Fibroblast of lung (primary cell): ENCODE results near the gene EEF2K. TPM values are rescaled to one million over a fixed set of nuclear protein-coding genes. Genes with fewer than 3 reads are reported as not detected.
"Not testable (repeated sequence)": the region's sequence is repeated elsewhere in the genome, so short reads cannot be mapped to it uniquely, and the experiment has no call there.

ENCODE experiments used
- DNase-seq, 2 donors: peaks; one replicate each; pipeline versions ENCODE4 v3.0.0 to v3.0.0-alpha.2; 2010; ENCODE audit warnings: low read depth in 2 of 2
- H2AFZ ChIP-seq: 2 replicates; pipeline ENCODE4 v1.5.1; 2012; ENCODE audit warnings: low read length, control low read depth, inconsistent platforms
- H3K27ac ChIP-seq: 2 replicates; pipeline ENCODE4 v1.5.1; 2011; ENCODE audit warnings: low read length, control low read depth; ENCODE audit not compliant: insufficient read depth
- H3K27me3 ChIP-seq: 2 replicates; pipeline ENCODE4 v1.5.1; 2011; ENCODE audit warnings: mild to moderate bottlenecking, low read length; ENCODE audit not compliant: control insufficient read depth, insufficient read depth
- H3K36me3 ChIP-seq: 2 replicates; pipeline ENCODE4 v1.5.1; 2011; ENCODE audit warnings: low read length; ENCODE audit not compliant: control insufficient read depth, insufficient read depth
- H3K4me1 ChIP-seq: 2 replicates; pipeline ENCODE4 v1.5.1; 2011; ENCODE audit warnings: low read length; ENCODE audit not compliant: control insufficient read depth, insufficient read depth; ENCODE audit errors: extremely low read depth
- H3K4me2 ChIP-seq: 2 replicates; pipeline ENCODE4 v1.5.1; 2011; ENCODE audit warnings: low read length, control low read depth; ENCODE audit not compliant: insufficient read depth; ENCODE audit errors: extremely low read depth
- H3K4me3 ChIP-seq, 4 experiments: fragments of 200-600 bp in 1 of 4; sonication (generic) in 1 of 4; replicated peaks in 1 of 4; 2 replicates each; pipeline ENCODE4 v1.5.1; 2011 to 2016; ENCODE audit warnings: low read length in 4 of 4, low read depth in 3 of 4, mild to moderate bottlenecking in 3 of 4, control low read depth in 2 of 4, inconsistent platforms in 1 of 4, mixed read lengths in 1 of 4; ENCODE audit not compliant: insufficient read depth in 1 of 4; ENCODE audit errors: control extremely low read depth in 1 of 4
- H3K79me2 ChIP-seq: 2 replicates; pipeline ENCODE4 v1.5.1; 2012; ENCODE audit warnings: mild to moderate bottlenecking, low read length, inconsistent platforms; ENCODE audit not compliant: control insufficient read depth, insufficient read depth
- H3K9ac ChIP-seq: 2 replicates; pipeline ENCODE4 v1.5.1; 2011; ENCODE audit warnings: mild to moderate bottlenecking, low read length, control low read depth; ENCODE audit not compliant: insufficient read depth
- H3K9me3 ChIP-seq: 2 replicates; pipeline ENCODE4 v1.5.1; 2012; ENCODE audit warnings: low read depth, low read length; ENCODE audit not compliant: control insufficient read depth, insufficient read depth
- H4K20me1 ChIP-seq: 2 replicates; pipeline ENCODE4 v1.5.1; 2011; ENCODE audit warnings: low read length; ENCODE audit not compliant: control insufficient read depth, insufficient read depth; ENCODE audit errors: extremely low read depth
- CTCF ChIP-seq, 2 donors: IDR thresholded peaks in 1 of 2; conservative IDR thresholded peaks in 1 of 2; 1 replicate in 1 of 2; 2 replicates in 1 of 2; pipeline ENCODE4 v1.5.1; 2011 to 2012; ENCODE audit warnings: low read length in 2 of 2, control low read depth in 1 of 2, inconsistent platforms in 1 of 2, low read depth in 1 of 2, mild to moderate bottlenecking in 1 of 2
- EZH2 ChIP-seq: IDR thresholded peaks from 2 replicates; pipeline ENCODE4 v1.5.1; 2012; ENCODE audit warnings: low read length, control low read depth, mild to moderate bottlenecking; ENCODE audit errors: missing control alignments
- polyA plus RNA-seq, 2 donors: library from polyadenylated mRNA; depleted of rRNA in 1 of 2; stranded (reverse) in 1 of 2; unstranded in 1 of 2; fragments of >200 nt; gene quantifications; 2 replicates each; pipeline ENCODE4 v1.2.1, GENCODE V29; 2011 to 2012; ENCODE audit warnings: missing spikeins in 1 of 2
- total RNA-seq: library from RNA; depleted of rRNA; stranded (reverse); fragments of >200 nt; gene quantifications from 2 replicates; pipeline ENCODE4 v1.2.1, GENCODE V29; 2014

Gene EEF2K
- total and polyA plus RNA-seq, 2 donors (not counting 1 experiment from before 2014, with no cell fraction given): 8.9 to 22.6 TPM

- Histone ChIP-seq H3K4me3 (peak overlapping the region; percentile 82 to 90 (median 85)), H3K36me3 (peaks cover 7% of the 10 kb centered on the region), H3K27me3 (no peaks in the 10 kb centered on the region), H3K9ac (peak overlapping the region; percentile 97), H4K20me1 (peaks cover 4% of the 10 kb centered on the region), H3K9me3 (no peaks in the 10 kb centered on the region), H3K4me1 (no peaks in the 10 kb centered on the region), H2AFZ (no peak overlapping the region), H3K4me2 (peak overlapping the region; percentile 55), H3K79me2 (peaks cover 9% of the 10 kb centered on the region), H3K27ac (peak overlapping the region; percentile 85)
- peak; percentile 97 for DNase-seq
- no peak for TF ChIP-seq CTCF (conservative IDR thresholded peaks at IDR 0.05 in 1 of 2, IDR thresholded peaks at IDR 0.05 in 1 of 2; ENCODE audit: low read depth in 1 of 2, low read length in 2 of 2)
- no peak for TF ChIP-seq EZH2
Observed at GRCh38 chr16:22297871-22298733, 92.0 kb downstream of the EEF2K start.

GRCh38 chr16:22299036-22299435 lies 93.0 kb downstream of the EEF2K start:
- no peaks in the 10 kb centered on the region for H3K27me3 ChIP-seq
- peaks cover 4% of the 10 kb centered on the region for H4K20me1 ChIP-seq
- H3K27ac ChIP-seq: no peak overlapping the region
- DNase-seq: no peak
- H3K9ac ChIP-seq: no peak overlapping the region
- H3K4me1 ChIP-seq: no peaks in the 10 kb centered on the region
- no peak overlapping the region for H2AFZ ChIP-seq
- TF ChIP-seq EZH2: no peak
- TF ChIP-seq CTCF (conservative IDR thresholded peaks at IDR 0.05 in 1 of 2, IDR thresholded peaks at IDR 0.05 in 1 of 2; ENCODE audit: low read depth in 1 of 2, low read length in 2 of 2): no peak
- no peak overlapping the region for H3K4me3 ChIP-seq
- no peaks in the 10 kb centered on the region for H3K9me3 ChIP-seq
- H3K36me3 ChIP-seq: peaks cover 8% of the 10 kb centered on the region
- peaks cover 9% of the 10 kb centered on the region for H3K79me2 ChIP-seq
- no peak overlapping the region for H3K4me2 ChIP-seq

- H3K27me3 ChIP-seq: no peaks in the 10 kb centered on the region
- H3K27ac ChIP-seq: no peak overlapping the region
- no peak overlapping the region for H2AFZ ChIP-seq
- H3K4me2 ChIP-seq: no peak overlapping the region
- peaks cover 4% of the 10 kb centered on the region for H4K20me1 ChIP-seq
- peak; percentile 49 to 67 for DNase-seq
- H3K79me2 ChIP-seq: peaks cover 9% of the 10 kb centered on the region
- H3K36me3 ChIP-seq: peaks cover 8% of the 10 kb centered on the region
- no peaks in the 10 kb centered on the region for H3K4me1 ChIP-seq
- H3K4me3 ChIP-seq: no peak overlapping the region
- no peaks in the 10 kb centered on the region for H3K9me3 ChIP-seq
- no peak overlapping the region for H3K9ac ChIP-seq
- TF ChIP-seq EZH2: no peak
- peak; percentile 64 to 70 for TF ChIP-seq CTCF (conservative IDR thresholded peaks at IDR 0.05 in 1 of 2, IDR thresholded peaks at IDR 0.05 in 1 of 2; ENCODE audit: low read depth in 1 of 2, low read length in 2 of 2)
Observed at GRCh38 chr16:22300427-22301071, 94.5 kb downstream of the EEF2K start.

GRCh38 chr16:22301423-22301822 lies 95.3 kb downstream of the EEF2K start:
- H3K9me3 ChIP-seq, H4K20me1 ChIP-seq, H3K27ac ChIP-seq, H3K9ac ChIP-seq, H3K4me2 ChIP-seq, H3K27me3 ChIP-seq, H3K4me3 ChIP-seq, H3K4me1 ChIP-seq, H3K79me2 ChIP-seq, H2AFZ ChIP-seq, DNase-seq, H3K36me3 ChIP-seq: not testable (repeated sequence)
